ENCODE results near the gene RASL10A. TPM values are rescaled to one million over a fixed set of nuclear protein-coding genes. Genes with fewer than 3 reads are reported as not detected.

Gene RASL10A
- total RNA-seq, 1 donor from 2014 or later, result 0.83 TPM

GRCh38 chr22:29317827-29318454, 2.4 kb upstream of the RASL10A start:
- peaks cover 29% of the 10 kb centered on the region for H3K4me1 ChIP-seq
- no peak overlapping the region for H3K27ac ChIP-seq
- peaks cover 37% of the 10 kb centered on the region for H3K27me3 ChIP-seq (ENCODE audit: low read depth)
- DNase-seq, result no peak
- intact Hi-C loops (cut with DNase I), result no loop called here
- no peak for TF ChIP-seq CTCF (IDR thresholded peaks at IDR 0.05)
- H3K9me3 ChIP-seq, result no peaks in the 10 kb centered on the region
- H3K4me3 ChIP-seq, result no peak overlapping the region
- no peaks in the 10 kb centered on the region for H3K36me3 ChIP-seq
- ATAC-seq, result no peak

GRCh38 chr22:29316141-29316828, 788 bp upstream of the RASL10A start:
- H3K36me3 ChIP-seq, result peaks cover 6% of the 10 kb centered on the region
- H3K4me1 ChIP-seq, result peaks cover 43% of the 10 kb centered on the region
- no peak overlapping the region for H3K4me3 ChIP-seq
- DNase-seq, result peak; percentile 28
- no peak for ATAC-seq
- H3K27ac ChIP-seq, result no peak overlapping the region
- no peaks in the 10 kb centered on the region for H3K9me3 ChIP-seq
- intact Hi-C loops (cut with DNase I), result no loop called here
- H3K27me3 ChIP-seq (ENCODE audit: low read depth), result peaks cover 38% of the 10 kb centered on the region
- no peak for TF ChIP-seq CTCF (IDR thresholded peaks at IDR 0.05)

GRCh38 chr22:29314537-29315285, 786 bp downstream of the RASL10A start:
- TF ChIP-seq CTCF (IDR thresholded peaks at IDR 0.05), result no peak
- Histone ChIP-seq H3K27me3 (ENCODE audit: low read depth) (peaks cover 38% of the 10 kb centered on the region), H3K4me1 (peaks cover 58% of the 10 kb centered on the region), H3K9me3 (no peaks in the 10 kb centered on the region), H3K27ac (no peak overlapping the region), H3K36me3 (peaks cover 6% of the 10 kb centered on the region), H3K4me3 (peak overlapping the region; percentile 38)
- intact Hi-C loops (cut with DNase I), result no loop called here
- ATAC-seq, result no peak
- DNase-seq, result peak; percentile 47

GRCh38 chr22:29313576-29314466, 1.7 kb downstream of the RASL10A start:
- TF ChIP-seq CTCF (IDR thresholded peaks at IDR 0.05), result no peak
- peaks cover 38% of the 10 kb centered on the region for H3K27me3 ChIP-seq (ENCODE audit: low read depth)
- DNase-seq (peak; percentile 46), ATAC-seq (no peak)
- H3K27ac ChIP-seq, result no peak overlapping the region
- intact Hi-C loops (cut with DNase I), result no loop called here
- H3K36me3 ChIP-seq, result peaks cover 6% of the 10 kb centered on the region
- H3K4me1 ChIP-seq, result peaks cover 67% of the 10 kb centered on the region
- no peak overlapping the region for H3K4me3 ChIP-seq
- H3K9me3 ChIP-seq, result no peaks in the 10 kb centered on the region

GRCh38 chr22:29313126-29313575, 2.3 kb downstream of the RASL10A start:
- H3K4me1 ChIP-seq, result peaks cover 74% of the 10 kb centered on the region

More at GRCh38 chr22:29313126-29313575, 2.3 kb downstream of the RASL10A start:
- Histone ChIP-seq H3K4me3 (no peak overlapping the region), H3K9me3 (no peaks in the 10 kb centered on the region), H3K27ac (no peak overlapping the region), H3K36me3 (peaks cover 6% of the 10 kb centered on the region), H3K27me3 (ENCODE audit: low read depth) (peaks cover 38% of the 10 kb centered on the region)
- DNase-seq (peak; percentile 60), ATAC-seq (peak; percentile 2 to 55)
- intact Hi-C loops (cut with DNase I), result no loop called here
- TF ChIP-seq CTCF (IDR thresholded peaks at IDR 0.05), result peak; percentile 65

Measured in lower lobe of right lung (tissue), 2 donors.